ENCODE data around the gene CLIC1.

The CLIC1 gene

GRCh38 chr6:31737991-31738979 lies 2.0 kb upstream of the CLIC1 start:
- DNase-seq (ENCODE audit: low read depth): peak; percentile 28

DNA sequence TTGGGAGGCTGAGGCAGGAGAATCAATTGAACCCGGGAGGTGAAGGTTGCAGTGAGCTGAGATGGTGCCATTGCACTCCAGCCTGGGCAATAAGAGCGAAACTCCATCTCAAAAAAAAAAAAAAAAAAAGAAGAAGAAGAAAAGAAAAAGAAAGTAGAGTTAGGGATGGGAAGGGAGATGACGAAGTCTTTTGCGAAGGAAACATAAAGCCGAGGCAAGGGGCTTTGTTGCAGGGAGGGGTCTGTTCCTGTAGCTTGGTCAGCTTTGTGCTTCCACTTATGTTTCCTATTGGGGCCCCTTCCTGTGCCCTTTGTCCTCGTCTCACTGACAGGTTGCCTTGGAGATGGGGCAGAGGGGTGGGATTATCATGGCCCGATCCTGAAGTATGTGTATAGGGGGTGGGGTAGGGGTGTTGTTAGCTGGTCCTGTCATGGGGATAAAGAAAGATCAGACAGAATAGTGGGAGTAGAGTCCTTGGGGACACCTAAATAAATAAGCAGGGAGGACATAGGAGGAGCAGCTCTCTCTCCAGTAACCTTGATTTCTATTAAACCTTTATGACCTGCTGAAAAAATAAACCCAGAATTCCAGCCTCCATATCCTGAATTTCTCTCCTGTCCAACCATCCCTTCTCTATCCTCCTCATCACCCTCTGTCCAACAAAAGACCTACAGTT lies 1.1 kb upstream of the CLIC1 start:
- no peak for DNase-seq (ENCODE audit: low read depth)

DNA sequence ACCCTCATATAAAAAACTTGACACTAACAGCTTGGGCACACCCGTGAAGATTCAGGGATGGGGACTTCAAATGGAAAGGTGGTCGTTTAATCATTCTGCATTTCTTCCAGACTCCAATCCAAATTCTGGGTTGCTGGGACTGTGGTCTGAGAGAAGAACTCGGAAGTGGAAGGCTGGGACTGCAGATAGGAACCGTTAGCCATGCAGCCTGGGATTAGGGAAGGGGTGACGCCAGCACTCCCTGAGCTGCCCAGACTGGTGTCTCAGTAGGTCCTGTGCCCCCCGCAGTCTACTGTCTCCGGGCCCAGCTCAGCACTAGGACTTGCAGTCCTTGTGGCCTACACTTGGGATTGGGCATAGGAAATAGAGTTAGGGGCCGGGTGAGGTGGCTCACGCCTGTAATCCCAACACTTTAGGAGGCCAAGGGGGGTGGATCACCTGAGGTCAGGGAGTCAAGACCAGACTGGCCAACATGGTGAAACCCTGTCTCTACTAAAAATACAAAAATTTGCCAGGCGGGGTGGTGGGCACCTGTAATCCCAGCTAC lies 511 bp upstream of the CLIC1 start:
- no peak for DNase-seq (ENCODE audit: low read depth)

- peak; percentile 42 for DNase-seq (ENCODE audit: low read depth)
These were observed 1.4 kb downstream of the CLIC1 start for GRCh38 chr6:31734821-31735406.

- DNase-seq (ENCODE audit: low read depth): no peak
These were observed 2.0 kb downstream of the CLIC1 start for GRCh38 chr6:31734247-31734820.

DNA sequence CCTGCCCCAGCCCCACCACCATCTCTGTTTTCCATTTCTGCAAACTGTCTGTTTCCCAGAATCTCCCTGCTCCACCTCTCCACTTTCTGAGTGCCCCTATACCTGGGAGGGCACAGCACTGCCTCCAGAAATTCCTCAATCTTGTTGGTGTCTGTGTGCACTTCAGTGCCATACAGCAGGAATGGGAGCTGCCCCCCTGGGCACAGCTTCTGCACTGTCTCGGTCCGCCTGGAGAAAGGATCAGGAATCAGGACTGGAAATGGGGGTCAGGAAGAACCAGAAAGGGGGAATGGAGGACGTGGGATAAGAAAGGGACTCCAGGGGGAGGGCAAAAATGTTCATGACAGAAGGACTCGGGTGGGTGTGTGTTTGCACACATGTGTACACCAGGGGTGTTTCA lies 2.6 kb downstream of the CLIC1 start:
- DNase-seq (ENCODE audit: low read depth): no peak

- DNase-seq (ENCODE audit: low read depth): no peak
These were observed 4.3 kb downstream of the CLIC1 start for GRCh38 chr6:31732029-31732428.

DNA sequence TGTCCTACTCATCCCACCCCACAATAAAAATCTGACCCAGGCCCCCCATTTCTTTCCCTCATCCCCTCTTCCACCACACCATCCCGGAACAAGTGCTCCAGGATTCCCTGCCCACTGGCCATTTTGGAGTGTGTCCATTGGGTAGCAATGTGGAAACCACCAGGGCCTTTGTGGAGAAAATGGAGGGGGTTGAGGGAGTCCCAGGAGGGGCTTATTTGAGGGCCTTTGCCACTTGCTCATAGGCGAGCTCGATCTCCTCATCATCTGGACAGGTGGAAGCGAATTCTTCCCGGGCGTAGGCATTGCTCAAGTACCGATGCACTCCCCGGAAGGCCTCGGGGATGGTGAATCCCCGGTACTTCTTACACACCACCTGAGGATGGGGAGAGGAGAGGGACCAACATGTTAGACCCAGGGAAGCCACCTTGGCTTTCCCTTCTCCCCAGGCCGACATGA lies 5.7 kb downstream of the CLIC1 start:
- DNase-seq (ENCODE audit: low read depth): no peak

GRCh38 chr6:31729979-31730630 lies 6.2 kb downstream of the CLIC1 start:
- peak; percentile 55 for DNase-seq (ENCODE audit: low read depth)

DNA sequence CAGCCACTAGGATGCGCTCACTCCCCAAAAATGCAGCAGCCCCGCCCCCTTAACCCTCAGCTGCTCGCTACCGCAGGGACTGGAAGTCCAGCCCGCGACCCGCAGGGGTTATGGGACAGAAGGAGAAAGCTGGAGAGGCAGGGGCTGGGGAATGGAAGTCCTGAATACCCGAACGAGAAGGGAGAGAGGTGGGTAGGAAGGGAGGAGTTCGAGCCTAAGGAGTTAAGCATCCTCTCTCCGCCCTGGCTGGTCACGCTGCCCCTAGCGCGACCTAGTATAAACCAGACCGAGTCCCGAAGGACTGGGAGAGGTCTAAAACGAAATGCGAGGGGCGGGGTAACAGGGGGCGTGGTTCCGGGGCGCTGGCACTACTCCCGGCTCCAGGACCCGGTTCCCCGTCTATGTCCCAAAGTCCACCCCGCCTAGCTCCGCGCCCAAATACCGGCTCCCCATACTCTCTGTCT lies 6.8 kb downstream of the CLIC1 start:
- peak; percentile 66 for DNase-seq (ENCODE audit: low read depth)

DNA sequence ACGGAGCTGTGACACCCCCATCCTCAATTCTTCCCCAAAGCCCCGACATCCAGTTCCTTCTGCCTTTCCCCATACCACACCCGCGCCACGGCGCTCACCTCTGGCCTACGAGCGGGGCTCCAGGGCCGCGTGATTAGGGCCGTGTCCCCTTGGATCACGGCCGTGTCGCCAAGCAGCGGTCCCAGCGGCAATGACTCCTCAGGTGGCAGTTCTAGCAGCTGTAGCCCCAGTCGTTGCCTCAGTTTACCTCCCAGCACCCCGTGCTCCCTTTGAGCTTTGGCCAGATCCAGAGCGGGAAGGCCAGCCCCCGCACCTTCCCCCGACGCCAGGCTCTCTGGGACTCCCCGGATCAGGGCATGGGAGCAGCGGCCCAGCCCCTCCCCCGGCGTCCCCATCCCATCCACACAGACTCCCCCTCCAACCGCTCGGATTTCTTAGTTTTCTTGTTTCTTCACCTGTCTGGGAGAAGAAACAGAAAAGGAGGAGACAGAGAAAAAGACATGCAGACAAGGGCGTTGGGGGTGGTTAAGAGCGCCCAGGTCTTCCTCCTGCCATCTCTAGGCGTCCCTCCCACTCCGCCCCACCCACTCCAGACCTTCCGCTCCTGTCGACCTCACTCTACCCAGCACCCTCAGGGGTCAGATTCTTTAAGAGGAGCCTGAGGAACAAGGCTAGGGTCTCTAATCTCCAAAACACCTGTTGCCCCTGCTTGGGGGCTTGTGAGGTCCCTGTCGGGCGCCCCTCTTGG lies 7.4 kb downstream of the CLIC1 start, which contains the start of gene DDAH2:
Gene DDAH2 (minus strand): TSS at position 533 of the 748 bp plus-strand sequence. CDS start 138 bp downstream, at position 395.
- DNase-seq (ENCODE audit: low read depth): no peak

DNA sequence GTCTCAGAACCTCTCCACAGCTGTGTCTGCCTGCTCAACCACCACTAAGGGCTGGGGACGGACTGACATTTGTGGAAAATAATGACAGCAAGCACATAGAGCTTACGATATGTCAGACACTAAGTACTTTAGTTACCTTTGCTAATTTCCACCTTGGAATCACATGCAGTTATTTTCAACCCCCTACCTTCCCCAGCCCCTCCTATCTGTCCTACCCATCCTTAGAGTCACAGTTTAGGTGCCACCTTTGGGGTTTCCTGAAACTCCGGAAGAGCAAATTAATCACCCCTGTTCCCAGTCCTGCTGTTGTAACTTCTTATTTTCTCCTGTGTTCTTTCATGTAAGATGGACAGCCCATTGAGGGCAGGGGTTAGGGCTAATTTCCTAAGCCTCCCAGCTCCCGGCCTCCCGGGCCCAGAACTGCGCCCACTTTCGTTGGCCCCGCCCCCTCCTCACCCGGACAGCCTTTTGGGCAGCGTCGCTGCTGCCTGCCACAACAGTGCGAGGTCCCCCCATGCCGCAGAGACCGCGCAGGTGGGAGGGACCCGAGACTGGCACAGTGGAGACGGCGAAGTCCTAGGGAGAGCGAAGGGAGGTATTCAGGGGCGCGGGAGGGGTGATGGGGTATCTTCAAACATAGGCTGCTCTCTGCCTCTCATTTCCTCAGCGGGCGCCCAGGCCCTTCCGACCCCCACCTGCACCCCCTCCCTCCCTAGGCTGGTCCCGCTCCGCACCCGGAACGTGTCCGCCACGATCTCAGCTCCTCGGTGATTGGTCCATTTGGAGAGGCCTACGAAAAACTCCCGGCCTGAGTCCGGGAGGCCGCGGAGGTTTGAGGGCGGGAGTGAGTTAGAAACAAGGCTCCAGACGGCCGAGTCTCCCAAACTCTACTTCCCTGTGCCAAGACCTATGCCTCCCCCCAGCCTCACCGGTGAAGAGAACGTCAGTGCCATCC lies 8.3 kb downstream of the CLIC1 start:
- DNase-seq (ENCODE audit: low read depth): no peak

DNA sequence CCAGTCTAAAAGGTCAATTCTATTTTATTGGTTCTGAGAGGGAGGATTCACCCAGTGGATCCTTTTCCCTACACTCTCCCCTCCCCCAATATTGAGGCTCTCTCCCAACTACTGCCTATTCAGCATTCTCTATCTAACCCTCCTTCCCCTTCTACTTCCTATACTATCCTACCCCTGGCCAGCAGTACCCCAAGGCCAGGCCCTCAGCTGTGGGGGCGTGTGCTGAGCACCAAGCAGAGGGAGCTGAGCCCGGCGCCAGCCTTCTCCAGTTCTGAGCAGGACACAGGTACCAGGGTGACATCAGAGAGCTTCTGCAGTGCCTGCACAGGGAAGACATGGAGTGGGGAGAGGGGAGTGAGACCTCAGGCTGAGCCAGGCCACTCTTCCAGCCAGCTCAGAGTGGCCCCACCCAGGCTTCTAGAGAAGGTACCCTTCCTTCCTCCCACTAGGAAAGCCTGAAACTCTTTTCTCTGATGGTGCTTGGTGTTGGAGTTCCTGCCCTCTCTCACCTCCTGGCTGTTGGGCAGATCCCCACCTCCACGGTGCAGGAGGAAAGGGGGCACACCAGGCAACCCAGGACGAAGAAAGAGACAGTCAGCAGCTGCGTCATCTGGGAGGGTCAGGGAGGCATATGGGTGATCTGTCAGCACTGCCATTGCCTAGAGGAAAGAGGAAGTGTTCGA lies 9.2 kb downstream of the CLIC1 start:
- DNase-seq (ENCODE audit: low read depth): no peak

GRCh38 chr6:31725502-31726350 lies 10.6 kb downstream of the CLIC1 start:
- no peak for DNase-seq (ENCODE audit: low read depth)

DNA sequence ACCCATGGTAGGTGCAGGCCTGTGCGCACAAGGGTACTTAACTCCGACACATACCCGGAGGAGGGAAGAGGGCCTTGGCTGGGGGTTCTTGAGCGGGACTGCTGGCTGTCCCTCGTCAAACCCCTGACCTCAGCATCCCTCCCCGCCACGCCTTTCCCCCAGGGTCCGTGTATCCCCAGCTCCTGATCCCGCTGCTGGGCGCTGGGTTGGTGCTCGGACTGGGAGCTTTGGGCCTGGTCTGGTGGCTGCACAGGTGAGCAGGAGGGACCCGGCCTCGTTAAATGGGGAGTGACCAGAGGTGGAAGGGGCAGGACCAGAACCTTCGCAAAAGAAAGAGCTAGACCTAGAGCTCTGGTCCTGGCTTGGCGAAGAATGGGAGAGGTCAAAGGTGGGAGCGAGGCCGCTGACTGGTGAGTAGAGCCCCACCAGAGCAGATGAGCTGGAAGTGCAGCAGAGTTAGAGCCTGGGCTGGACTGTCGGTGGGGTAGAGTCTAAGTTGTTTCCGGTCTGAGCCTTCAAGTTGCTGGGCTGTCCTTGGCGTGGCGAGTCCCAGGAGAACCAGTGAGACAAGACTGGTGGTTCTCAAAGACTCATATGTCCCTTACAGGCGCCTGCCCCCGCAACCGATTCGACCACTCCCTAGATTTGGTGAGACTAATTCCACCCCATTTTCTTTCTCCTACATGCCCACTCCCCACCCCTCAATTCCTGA lies 12.2 kb downstream of the CLIC1 start:
- no peak for DNase-seq (ENCODE audit: low read depth)

DNA sequence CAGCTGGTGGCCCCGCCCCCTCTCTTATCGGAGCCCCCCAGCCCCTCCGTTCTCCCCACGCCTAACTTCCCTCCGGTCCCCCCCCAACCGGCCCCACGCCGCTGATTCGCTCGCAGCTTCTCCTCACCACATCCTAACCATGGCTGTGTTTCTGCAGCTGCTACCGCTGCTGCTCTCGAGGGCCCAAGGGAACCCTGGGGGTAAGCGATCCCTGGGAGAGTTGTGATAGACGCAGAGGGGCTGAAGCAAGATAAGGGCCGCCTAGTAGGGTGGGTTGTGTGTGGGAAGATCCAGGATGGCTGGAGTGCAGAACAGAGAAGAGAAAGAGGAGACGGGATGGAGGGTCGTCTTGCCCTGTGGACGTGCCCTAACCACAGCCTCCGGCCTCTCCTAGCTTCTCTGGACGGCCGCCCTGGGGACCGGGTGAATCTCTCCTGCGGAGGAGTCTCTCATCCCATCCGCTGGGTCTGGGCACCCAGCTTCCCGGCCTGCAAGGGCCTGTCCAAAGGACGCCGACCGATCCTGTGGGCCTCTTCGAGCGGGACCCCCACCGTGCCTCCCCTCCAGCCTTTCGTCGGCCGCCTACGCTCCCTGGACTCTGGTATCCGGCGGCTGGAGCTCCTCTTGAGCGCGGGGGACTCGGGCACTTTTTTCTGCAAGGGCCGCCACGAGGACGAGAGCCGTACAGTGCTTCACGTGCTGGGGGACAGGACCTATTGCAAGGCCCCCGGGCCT lies 12.9 kb downstream of the CLIC1 start, which contains the start of gene MPIG6B:
Gene MPIG6B (plus strand): TSS at position 129 of the 735 bp plus-strand sequence. CDS start 11 bp downstream, at position 140.
- DNase-seq (ENCODE audit: low read depth): no peak
